ENCODE measurements around the gene UBE3B. TPM values are rescaled to one million over a fixed set of nuclear protein-coding genes. Genes with fewer than 3 reads are reported as not detected.

Gene UBE3B
- total RNA-seq, 1 donor: 51.4 TPM

DNA sequence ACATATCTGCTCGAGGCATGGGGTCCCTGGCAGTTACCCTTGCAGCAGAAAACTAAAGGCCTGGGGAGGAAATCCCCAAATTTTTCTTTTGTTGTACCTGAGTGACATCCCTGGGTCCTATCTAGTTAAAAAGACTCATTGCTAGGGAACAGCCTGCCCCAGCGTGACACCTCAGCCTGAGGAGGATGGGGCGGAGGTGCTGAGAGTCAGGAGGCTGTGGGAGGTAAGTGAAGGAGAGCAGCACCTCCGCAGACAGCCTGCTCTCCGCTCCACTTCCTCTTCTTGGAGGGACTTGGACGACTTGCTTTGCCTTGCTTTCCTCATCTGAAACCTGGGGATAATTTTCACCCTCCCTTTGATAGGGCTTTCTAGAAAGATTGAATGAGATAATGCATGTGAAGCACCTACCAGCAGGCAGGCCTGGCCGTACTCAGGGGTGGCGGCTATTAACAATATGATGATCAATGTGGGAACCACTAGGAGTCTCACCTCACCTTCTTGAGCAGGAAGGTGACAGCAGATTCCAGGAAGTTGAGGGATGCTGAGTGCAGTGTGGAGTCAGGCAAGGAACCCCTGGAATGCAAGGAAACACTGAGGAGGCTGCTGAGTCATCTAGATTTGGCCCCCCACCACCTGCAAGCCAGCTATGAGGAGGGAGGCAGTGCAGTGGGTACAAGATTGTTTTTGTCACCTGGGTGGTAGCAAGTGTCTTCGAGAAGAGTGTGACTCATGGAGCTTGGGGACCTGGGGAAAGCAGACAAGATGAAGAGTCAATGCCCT lies 23.2 kb downstream of the UBE3B start:
- DNase-seq (ENCODE audit: low read depth): no peak
- no peak overlapping the region for H3K4me3 ChIP-seq (ENCODE audit: low read depth, low read length)
- TF ChIP-seq, protein P1, sequence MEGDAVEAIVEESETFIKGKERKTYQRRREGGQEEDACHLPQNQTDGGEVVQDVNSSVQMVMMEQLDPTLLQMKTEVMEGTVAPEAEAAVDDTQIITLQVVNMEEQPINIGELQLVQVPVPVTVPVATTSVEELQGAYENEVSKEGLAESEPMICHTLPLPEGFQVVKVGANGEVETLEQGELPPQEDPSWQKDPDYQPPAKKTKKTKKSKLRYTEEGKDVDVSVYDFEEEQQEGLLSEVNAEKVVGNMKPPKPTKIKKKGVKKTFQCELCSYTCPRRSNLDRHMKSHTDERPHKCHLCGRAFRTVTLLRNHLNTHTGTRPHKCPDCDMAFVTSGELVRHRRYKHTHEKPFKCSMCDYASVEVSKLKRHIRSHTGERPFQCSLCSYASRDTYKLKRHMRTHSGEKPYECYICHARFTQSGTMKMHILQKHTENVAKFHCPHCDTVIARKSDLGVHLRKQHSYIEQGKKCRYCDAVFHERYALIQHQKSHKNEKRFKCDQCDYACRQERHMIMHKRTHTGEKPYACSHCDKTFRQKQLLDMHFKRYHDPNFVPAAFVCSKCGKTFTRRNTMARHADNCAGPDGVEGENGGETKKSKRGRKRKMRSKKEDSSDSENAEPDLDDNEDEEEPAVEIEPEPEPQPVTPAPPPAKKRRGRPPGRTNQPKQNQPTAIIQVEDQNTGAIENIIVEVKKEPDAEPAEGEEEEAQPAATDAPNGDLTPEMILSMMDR (IDR thresholded peaks at IDR 0.05; ENCODE audit: insufficient read depth, low read depth, low read length): no peak

DNA sequence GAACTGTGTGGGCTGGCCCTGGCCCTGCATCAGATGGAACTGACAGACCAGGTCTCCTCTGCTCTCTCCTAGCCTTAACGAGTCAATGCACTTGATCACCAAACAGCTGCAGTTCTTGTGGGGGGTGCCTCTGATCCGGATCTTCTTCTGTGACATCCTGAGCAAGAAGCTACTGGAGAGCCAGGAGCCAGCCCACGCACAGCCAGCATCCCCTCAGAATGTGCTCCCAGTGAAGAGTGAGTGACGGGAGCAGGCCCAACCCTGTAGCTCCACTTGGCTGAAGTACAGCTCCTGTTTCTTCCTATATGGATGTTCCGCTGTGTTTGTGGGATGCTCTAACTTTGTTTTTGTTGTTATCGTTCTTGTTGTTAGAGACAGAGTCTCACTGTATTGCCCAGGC lies 23.9 kb downstream of the UBE3B start:
- no peak overlapping the region for H3K4me3 ChIP-seq (ENCODE audit: low read depth, low read length)
- no peak for DNase-seq (ENCODE audit: low read depth)
- TF ChIP-seq, protein P1 (IDR thresholded peaks at IDR 0.05; ENCODE audit: insufficient read depth, low read depth, low read length): no peak

DNA sequence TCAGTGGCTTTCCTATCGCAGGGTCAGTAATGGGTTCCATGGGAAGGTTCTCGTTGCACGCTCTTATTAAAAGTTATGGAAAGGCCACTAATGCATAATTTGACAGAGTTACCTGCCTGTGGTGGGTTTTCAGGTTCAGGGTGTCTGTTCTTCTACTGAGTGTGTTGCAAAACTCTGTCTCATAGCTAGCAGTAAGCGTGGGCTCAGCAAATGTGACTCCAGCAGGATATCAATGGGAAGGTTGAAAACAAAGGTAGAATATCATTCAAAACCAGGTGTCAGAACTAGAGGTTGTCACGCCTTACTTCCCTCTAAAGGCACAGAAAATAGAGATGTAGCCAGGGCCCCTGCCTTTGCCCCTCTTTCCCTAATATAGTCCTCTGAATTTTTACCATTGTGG lies 24.9 kb downstream of the UBE3B start:
- DNase-seq (ENCODE audit: low read depth): no peak
- TF ChIP-seq, protein P1 (IDR thresholded peaks at IDR 0.05; ENCODE audit: insufficient read depth, low read depth, low read length): no peak
- no peak overlapping the region for H3K4me3 ChIP-seq (ENCODE audit: low read depth, low read length)

DNA sequence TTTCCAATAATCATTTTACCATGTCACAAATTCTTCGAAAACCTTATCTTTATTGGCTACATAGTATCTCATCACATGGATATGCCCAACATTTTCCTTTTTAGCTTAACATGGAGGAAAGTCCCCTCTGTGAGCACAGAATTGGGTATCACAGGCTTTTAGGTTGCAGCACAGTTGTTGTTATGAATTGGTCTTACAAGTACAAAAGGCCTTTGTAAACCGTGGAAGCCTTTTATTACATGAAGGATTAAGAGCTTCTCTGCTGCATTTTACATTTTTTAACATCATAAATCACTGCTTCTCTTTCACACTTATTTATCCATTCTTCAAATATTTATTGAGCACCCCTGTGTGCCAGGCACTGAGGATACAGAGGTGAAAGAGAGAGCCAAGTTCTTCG lies 26.2 kb downstream of the UBE3B start:
- H3K4me3 ChIP-seq (ENCODE audit: low read depth, low read length): no peak overlapping the region
- DNase-seq (ENCODE audit: low read depth): no peak
- TF ChIP-seq, protein P1 (IDR thresholded peaks at IDR 0.05; ENCODE audit: insufficient read depth, low read depth, low read length): no peak

DNA sequence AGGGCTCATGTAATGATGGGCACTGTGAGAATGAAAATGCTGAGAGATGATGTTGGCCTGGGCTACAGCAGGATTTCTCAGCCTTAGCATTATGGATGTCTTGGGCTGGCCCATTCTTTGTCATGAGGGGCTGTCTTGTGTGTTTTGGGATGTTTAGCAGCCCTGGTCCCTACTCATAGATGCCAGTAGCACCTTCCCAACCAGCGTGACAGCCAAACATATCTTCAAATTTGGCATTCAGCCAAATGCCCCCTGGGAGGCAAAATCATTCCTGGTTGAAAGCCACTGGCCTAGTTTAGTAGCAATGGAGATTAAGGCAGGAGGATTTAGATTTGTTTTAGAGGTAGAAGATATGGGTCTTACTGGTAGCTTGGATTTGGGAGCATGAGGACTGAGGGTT lies 26.6 kb downstream of the UBE3B start:
- no peak overlapping the region for H3K4me3 ChIP-seq (ENCODE audit: low read depth, low read length)
- TF ChIP-seq, protein P1 (IDR thresholded peaks at IDR 0.05; ENCODE audit: insufficient read depth, low read depth, low read length): no peak
- DNase-seq (ENCODE audit: low read depth): no peak

DNA sequence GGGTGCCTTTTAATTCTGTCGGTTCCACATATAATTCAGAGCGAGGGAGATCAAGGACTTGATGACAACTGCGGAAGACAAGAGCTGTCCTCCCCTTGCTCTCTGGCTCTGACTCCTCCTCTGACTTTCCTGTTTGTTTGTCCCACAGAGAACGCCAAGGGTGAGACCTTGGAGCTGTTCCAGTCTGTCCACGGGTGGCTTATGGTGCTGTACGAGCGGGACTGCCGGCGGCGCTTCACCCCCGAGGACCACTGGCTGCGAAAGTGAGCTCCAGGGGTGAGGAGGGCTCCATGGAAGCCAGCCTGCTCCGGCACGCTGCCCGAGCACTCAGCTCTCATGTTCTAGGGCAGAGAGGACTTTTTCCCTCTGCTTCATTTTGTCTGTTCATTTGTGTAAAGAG lies 32.8 kb downstream of the UBE3B start:
- no peak overlapping the region for H3K4me3 ChIP-seq (ENCODE audit: low read depth, low read length)
- DNase-seq (ENCODE audit: low read depth): no peak
- TF ChIP-seq, protein P1 (IDR thresholded peaks at IDR 0.05; ENCODE audit: insufficient read depth, low read depth, low read length): no peak

DNA sequence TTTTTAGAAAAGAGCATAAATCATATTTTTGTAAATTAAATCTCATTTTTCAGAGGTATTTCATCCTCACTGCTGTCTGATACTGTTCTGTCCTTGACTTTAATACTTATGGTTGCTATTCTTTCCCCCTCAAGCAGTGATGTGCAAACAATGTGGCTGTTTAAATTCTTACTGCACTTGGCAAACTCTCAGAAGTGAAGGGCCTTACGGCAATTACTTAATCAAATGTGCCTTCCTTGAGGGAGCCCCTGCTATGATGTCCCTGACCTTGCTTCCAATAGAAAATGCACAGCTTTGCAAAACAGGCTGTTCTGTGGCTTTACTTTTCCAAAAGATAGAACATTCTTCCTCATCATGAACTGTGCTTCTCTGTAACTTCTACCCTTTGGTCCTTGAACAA lies 35.2 kb downstream of the UBE3B start:
- TF ChIP-seq, protein P1 (IDR thresholded peaks at IDR 0.05; ENCODE audit: insufficient read depth, low read depth, low read length): no peak
- no peak overlapping the region for H3K4me3 ChIP-seq (ENCODE audit: low read depth, low read length)
- peak; percentile 22 for DNase-seq (ENCODE audit: low read depth)

Measured in fibroblast of villous mesenchyme (primary cell).